Measurements from ENCODE around the gene TCFL5. TPM values are rescaled to one million over a fixed set of nuclear protein-coding genes. Genes with fewer than 3 reads are reported as not detected.

Gene TCFL5
- total RNA-seq, 1 experiment from 2014 or later = 23.8 TPM

GRCh38 chr20:62828051-62828450 is 33.6 kb downstream of the TCFL5 start:
- DNase-seq (ENCODE audit: low read depth, low spot score) (no peak), ATAC-seq (no peak)
- intact Hi-C loops (cut with micrococcal nuclease; ENCODE audit: unreplicated experiment) (no loop called here), in situ Hi-C loops (cut with HindIII; ENCODE audit: low pct_unique_long_range_greater_than_20kb, low sequenced_read_pairs) (no loop called here)
- Histone ChIP-seq H3K9me3 (ENCODE audit: control insufficient read depth, insufficient read depth, low read depth, low read length) (no peaks in the 10 kb centered on the region), H3K36me3 (ENCODE audit: control insufficient read depth, insufficient read depth, low read length) (no peaks in the 10 kb centered on the region), H3K4me3 (ENCODE audit: low read depth in 2 of 2, low read length in 2 of 2) (no peak overlapping the region), H3K27me3 (ENCODE audit: control insufficient read depth, insufficient read depth, low read length) (no peaks in the 10 kb centered on the region), H3K27ac (ENCODE audit: low read length) (no peak overlapping the region), H3K4me1 (ENCODE audit: control insufficient read depth, insufficient read depth, low read length) (peaks cover 16% of the 10 kb centered on the region)
- CTCF ChIA-PET = no interaction called here
- TF ChIP-seq POLR2AphosphoS5 (IDR thresholded peaks at IDR 0.05; ENCODE audit: low read depth, low read length) = no peak
- POLR2A ChIA-PET = no interaction called here
- BruUV-seq (replicated peaks) = no TSS peak

GRCh38 chr20:62827311-62828038 is 34.1 kb downstream of the TCFL5 start:
- TF ChIP-seq POLR2AphosphoS5 (IDR thresholded peaks at IDR 0.05; ENCODE audit: low read depth, low read length) = no peak
- no peak for TF ChIP-seq SIN3A (IDR thresholded peaks at IDR 0.05; ENCODE audit: borderline replicate concordance, insufficient read depth, low read depth, low read length)
- TF ChIP-seq CTCF (IDR thresholded peaks at IDR 0.05) = no peak
- TF ChIP-seq REST (IDR thresholded peaks at IDR 0.05; ENCODE audit: insufficient read depth in 1 of 2, low read depth in 2 of 2, low read length in 1 of 2) = no peak
- no peak for TF ChIP-seq TCF7L2 (IDR thresholded peaks at IDR 0.05; ENCODE audit: low read depth, low read length)
- CTCF ChIA-PET = no interaction called here
- no peak for DNase-seq (ENCODE audit: low read depth, low spot score)
- Histone ChIP-seq H3K36me3 (ENCODE audit: control insufficient read depth, insufficient read depth, low read length) (no peaks in the 10 kb centered on the region), H3K4me1 (ENCODE audit: control insufficient read depth, insufficient read depth, low read length) (peaks cover 20% of the 10 kb centered on the region), H3K27ac (ENCODE audit: low read length) (no peak overlapping the region), H3K27me3 (ENCODE audit: control insufficient read depth, insufficient read depth, low read length) (no peaks in the 10 kb centered on the region), H3K4me3 (ENCODE audit: low read depth in 2 of 2, low read length in 2 of 2) (no peak overlapping the region), H3K9me3 (ENCODE audit: control insufficient read depth, insufficient read depth, low read depth, low read length) (no peaks in the 10 kb centered on the region)
- intact Hi-C loops (cut with micrococcal nuclease; ENCODE audit: unreplicated experiment) (no loop called here), in situ Hi-C loops (cut with HindIII; ENCODE audit: low pct_unique_long_range_greater_than_20kb, low sequenced_read_pairs) (no loop called here)
- ATAC-seq = no peak
- POLR2A ChIA-PET = no interaction called here
- BruUV-seq (replicated peaks) = no TSS peak

GRCh38 chr20:62826646-62827310 is 34.8 kb downstream of the TCFL5 start:
- ChIA-PET CTCF (no interaction called here), POLR2A (no interaction called here)
- DNase-seq (ENCODE audit: low read depth, low spot score) (no peak), ATAC-seq (no peak)
- TF ChIP-seq TCF7L2 (IDR thresholded peaks at IDR 0.05; ENCODE audit: low read depth, low read length) (no peak), POLR2AphosphoS5 (IDR thresholded peaks at IDR 0.05; ENCODE audit: low read depth, low read length) (no peak), REST (IDR thresholded peaks at IDR 0.05; ENCODE audit: insufficient read depth in 1 of 2, low read depth in 2 of 2, low read length in 1 of 2) (no peak), CTCF (IDR thresholded peaks at IDR 0.05) (no peak), SIN3A (IDR thresholded peaks at IDR 0.05; ENCODE audit: borderline replicate concordance, insufficient read depth, low read depth, low read length) (no peak)
- Histone ChIP-seq H3K27ac (ENCODE audit: low read length) (no peak overlapping the region), H3K4me3 (ENCODE audit: low read depth in 2 of 2, low read length in 2 of 2) (no peak overlapping the region), H3K4me1 (ENCODE audit: control insufficient read depth, insufficient read depth, low read length) (peaks cover 26% of the 10 kb centered on the region), H3K27me3 (ENCODE audit: control insufficient read depth, insufficient read depth, low read length) (no peaks in the 10 kb centered on the region), H3K9me3 (ENCODE audit: control insufficient read depth, insufficient read depth, low read depth, low read length) (no peaks in the 10 kb centered on the region), H3K36me3 (ENCODE audit: control insufficient read depth, insufficient read depth, low read length) (no peaks in the 10 kb centered on the region)
- intact Hi-C loops (cut with micrococcal nuclease; ENCODE audit: unreplicated experiment) = no loop called here
- no TSS peak for BruUV-seq (replicated peaks)
- in situ Hi-C loops (cut with HindIII; ENCODE audit: low pct_unique_long_range_greater_than_20kb, low sequenced_read_pairs) = no loop called here
